A673 (cell line): ENCODE measurements around the gene EPHA10.

Experiments used
- EZH2 ChIP-seq: fragments of 200-600 bp; sonication (generic); IDR thresholded peaks from 2 replicates; pipeline ENCODE4 v1.6.1; 2017; ENCODE audit warnings: borderline replicate concordance, low read depth, mild to moderate bottlenecking, mixed read lengths, antibody characterized with exemption, low read length; ENCODE audit not compliant: poor library complexity, severe bottlenecking
- TF ChIP-seq, protein P1 (sequence below): fragments of 300-800, 200-600 bp; sonication (generic); conservative IDR thresholded peaks from 2 replicates; pipeline ENCODE4 v1.5.1; 2017; ENCODE audit warnings: low read depth, mild to moderate bottlenecking, antibody characterized with exemption, low read length, moderate library complexity, mixed read lengths

DNA sequence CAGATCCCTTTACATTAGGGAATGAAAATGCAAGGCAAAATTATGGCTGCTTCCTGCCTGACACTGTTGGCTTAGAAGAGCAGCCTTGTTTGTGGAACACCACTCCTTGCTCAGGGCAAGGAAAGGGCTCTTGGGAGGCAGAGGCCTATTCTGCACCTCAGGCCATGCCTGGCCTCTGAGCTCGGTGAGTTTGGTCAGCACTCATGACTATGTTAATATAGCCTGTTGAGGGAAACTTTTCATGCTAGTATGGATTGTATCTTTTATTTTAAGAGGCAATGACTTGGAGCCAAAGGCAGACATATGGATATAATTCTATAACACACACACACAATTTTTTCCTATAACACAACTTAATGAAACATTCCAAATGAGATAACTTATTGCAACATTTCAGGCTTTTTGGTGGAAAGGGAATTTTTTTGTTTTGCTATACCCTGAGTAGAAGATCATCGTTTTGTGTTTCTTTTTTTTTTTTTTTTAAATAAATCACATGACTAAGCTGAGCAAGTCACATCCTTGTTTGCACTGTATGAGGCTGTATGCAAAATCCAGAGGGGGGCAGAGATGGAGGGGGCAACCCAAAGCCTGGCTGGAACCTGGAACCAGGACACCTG lies 48.7 kb upstream of the EPHA10 start:
- TF ChIP-seq EZH2, result no peak
- TF ChIP-seq, protein P1, sequence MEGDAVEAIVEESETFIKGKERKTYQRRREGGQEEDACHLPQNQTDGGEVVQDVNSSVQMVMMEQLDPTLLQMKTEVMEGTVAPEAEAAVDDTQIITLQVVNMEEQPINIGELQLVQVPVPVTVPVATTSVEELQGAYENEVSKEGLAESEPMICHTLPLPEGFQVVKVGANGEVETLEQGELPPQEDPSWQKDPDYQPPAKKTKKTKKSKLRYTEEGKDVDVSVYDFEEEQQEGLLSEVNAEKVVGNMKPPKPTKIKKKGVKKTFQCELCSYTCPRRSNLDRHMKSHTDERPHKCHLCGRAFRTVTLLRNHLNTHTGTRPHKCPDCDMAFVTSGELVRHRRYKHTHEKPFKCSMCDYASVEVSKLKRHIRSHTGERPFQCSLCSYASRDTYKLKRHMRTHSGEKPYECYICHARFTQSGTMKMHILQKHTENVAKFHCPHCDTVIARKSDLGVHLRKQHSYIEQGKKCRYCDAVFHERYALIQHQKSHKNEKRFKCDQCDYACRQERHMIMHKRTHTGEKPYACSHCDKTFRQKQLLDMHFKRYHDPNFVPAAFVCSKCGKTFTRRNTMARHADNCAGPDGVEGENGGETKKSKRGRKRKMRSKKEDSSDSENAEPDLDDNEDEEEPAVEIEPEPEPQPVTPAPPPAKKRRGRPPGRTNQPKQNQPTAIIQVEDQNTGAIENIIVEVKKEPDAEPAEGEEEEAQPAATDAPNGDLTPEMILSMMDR, result no peak
